Mesenchymal stem cell (in vitro differentiated cells and primary cell): Measurements from ENCODE around the gene YPEL1.

Source experiments
- DNase-seq: peaks from one replicate; pipeline ENCODE4 v3.0.0-alpha.2; 2013
- H2AFZ ChIP-seq: one replicate; pipeline ENCODE4 v1.6.1; 2013; ENCODE audit warnings: low read depth, mild to moderate bottlenecking, control low read depth, inconsistent platforms, low read length, moderate library complexity
- H2AK5ac ChIP-seq: 2 replicates; pipeline ENCODE4 v1.6.1; 2013; ENCODE audit warnings: low read length, moderate library complexity, mild to moderate bottlenecking, inconsistent platforms; ENCODE audit not compliant: severe bottlenecking
- H2BK120ac ChIP-seq: one replicate; pipeline ENCODE4 v1.6.1; 2013; ENCODE audit warnings: low read depth, mild to moderate bottlenecking, inconsistent platforms, low read length, moderate library complexity
- H2BK12ac ChIP-seq, 2 experiments: one replicate each; pipeline ENCODE4 v1.6.1; 2013; ENCODE audit warnings: inconsistent platforms in 2 of 2, low read length in 2 of 2, mild to moderate bottlenecking in 2 of 2, moderate library complexity in 2 of 2, control low read depth in 1 of 2
- H2BK15ac ChIP-seq: one replicate; pipeline ENCODE4 v1.6.1; 2013; ENCODE audit warnings: mild to moderate bottlenecking, low read depth, inconsistent platforms; ENCODE audit not compliant: poor library complexity, severe bottlenecking
- H2BK5ac ChIP-seq: 2 replicates; pipeline ENCODE4 v1.6.1; 2013; ENCODE audit warnings: low read depth, mild to moderate bottlenecking, low read length, control low read depth, inconsistent platforms; ENCODE audit not compliant: poor library complexity, severe bottlenecking
- H3K14ac ChIP-seq, 2 experiments: one replicate each; pipeline ENCODE4 v1.6.1; 2013; ENCODE audit warnings: inconsistent platforms in 2 of 2, low read length in 2 of 2, control low read depth in 1 of 2, mild to moderate bottlenecking in 1 of 2, moderate library complexity in 1 of 2
- H3K18ac ChIP-seq, 2 experiments: one replicate each; pipeline ENCODE4 v1.6.1; 2013; ENCODE audit warnings: inconsistent platforms in 2 of 2, low read length in 2 of 2, control low read depth in 1 of 2, low read depth in 1 of 2, mild to moderate bottlenecking in 1 of 2
- H3K23ac ChIP-seq, 2 experiments: one replicate each; pipeline ENCODE4 v1.6.1; 2013; ENCODE audit warnings: inconsistent platforms in 2 of 2, low read length in 2 of 2, mild to moderate bottlenecking in 2 of 2, moderate library complexity in 2 of 2, control low read depth in 1 of 2
- H3K27ac ChIP-seq: 2 replicates; pipeline ENCODE4 v1.5.1; 2013; ENCODE audit warnings: mild to moderate bottlenecking, moderate library complexity, low read length, control low read depth, inconsistent platforms; ENCODE audit not compliant: poor library complexity, severe bottlenecking
- H3K27me3 ChIP-seq, 2 experiments: 2 replicates each; pipeline versions ENCODE4 v1.6.1 to v1.7.0; 2013; ENCODE audit warnings: low read length in 2 of 2, mild to moderate bottlenecking in 2 of 2, moderate library complexity in 2 of 2, control low read depth in 1 of 2, inconsistent platforms in 1 of 2; ENCODE audit not compliant: control insufficient read depth in 1 of 2, insufficient read depth in 1 of 2
- H3K36me3 ChIP-seq, 2 experiments: 2 replicates each; pipeline versions ENCODE4 v1.6.1 to v1.7.0; 2013; ENCODE audit warnings: low read length in 2 of 2, control low read depth in 1 of 2, inconsistent platforms in 1 of 2, low read depth in 1 of 2, mild to moderate bottlenecking in 1 of 2; ENCODE audit not compliant: insufficient read depth in 2 of 2, control insufficient read depth in 1 of 2
- H3K4ac ChIP-seq, 2 experiments: one replicate each; pipeline ENCODE4 v1.6.1; 2013; ENCODE audit warnings: inconsistent platforms in 2 of 2, low read length in 2 of 2, mild to moderate bottlenecking in 2 of 2, moderate library complexity in 2 of 2, control low read depth in 1 of 2, low read depth in 1 of 2
- H3K4me1 ChIP-seq: 2 replicates; pipeline ENCODE4 v1.6.1; 2013; ENCODE audit warnings: low read depth, low read length, control low read depth; ENCODE audit not compliant: control insufficient read depth, insufficient read depth
- H3K4me2 ChIP-seq: 2 replicates; pipeline ENCODE4 v1.6.1; 2013; ENCODE audit warnings: low read length, mild to moderate bottlenecking, inconsistent platforms; ENCODE audit not compliant: poor library complexity, severe bottlenecking
- H3K4me3 ChIP-seq, 2 experiments: 2 replicates each; pipeline versions ENCODE4 v1.5.1 to v1.7.0; 2013; ENCODE audit warnings: low read length in 2 of 2, mild to moderate bottlenecking in 2 of 2, control low read depth in 1 of 2, low read depth in 1 of 2; ENCODE audit not compliant: insufficient read depth in 1 of 2
- H3K79me1 ChIP-seq: replicated peaks from 2 replicates; pipeline ENCODE4 v1.6.1; 2013; ENCODE audit warnings: mild to moderate bottlenecking, control low read depth, low read length, inconsistent platforms; ENCODE audit not compliant: poor library complexity, severe bottlenecking
- H3K9ac ChIP-seq: 2 replicates; pipeline ENCODE4 v1.7.0; 2013; ENCODE audit warnings: mild to moderate bottlenecking, low read length, moderate library complexity
- H3K9me3 ChIP-seq: 2 replicates; pipeline ENCODE4 v1.7.0; 2013; ENCODE audit warnings: mild to moderate bottlenecking, low read length; ENCODE audit not compliant: control insufficient read depth
- H4K8ac ChIP-seq: one replicate; pipeline ENCODE4 v1.6.1; 2013; ENCODE audit warnings: inconsistent platforms, mild to moderate bottlenecking, low read length, moderate library complexity
- H4K91ac ChIP-seq: one replicate; pipeline ENCODE4 v1.6.1; 2013; ENCODE audit warnings: mild to moderate bottlenecking, low read length, inconsistent platforms
- WGBS: methylation state at CpG from one replicate; pipeline ENCODE4 v1.1.7; 2013; ENCODE audit warnings: mixed read lengths; 5-methylcytosine and 5-hydroxymethylcytosine counted together

Gene YPEL1

GRCh38 chr22:21736084-21736642 lies 569 bp upstream of the YPEL1 start:
- 5% methylated on average over 48 of the region's 65 CpGs for WGBS
- H3K27me3 ChIP-seq: peaks cover 33 to 38% of the 10 kb centered on the region in 2 experiments
- peak overlapping the region in 1 of 2 experiments; percentile 78 for H2BK12ac ChIP-seq
- no peak overlapping the region for H3K27ac ChIP-seq
- H3K9me3 ChIP-seq: no peaks in the 10 kb centered on the region
- no peak overlapping the region for H2AK5ac ChIP-seq
- H3K4me3 ChIP-seq: peak overlapping the region; percentile 73 to 75
- H3K4me2 ChIP-seq: peak overlapping the region; percentile 91
- DNase-seq: no peak
- H2BK15ac ChIP-seq: peak overlapping the region; percentile 83
- peak overlapping the region in 1 of 2 experiments; percentile 73 for H3K18ac ChIP-seq
- peak overlapping the region in 1 of 2 experiments; percentile 6 for H3K23ac ChIP-seq
- no peaks in the 10 kb centered on the region for H3K36me3 ChIP-seq
- no peaks in the 10 kb centered on the region for H3K79me1 ChIP-seq
- H2AFZ ChIP-seq: peak overlapping the region; percentile 98
- no peak overlapping the region for H2BK120ac ChIP-seq
- H2BK5ac ChIP-seq: no peak overlapping the region
- H3K14ac ChIP-seq: peak overlapping the region in 1 of 2 experiments; percentile 3
- H3K4ac ChIP-seq: no peak overlapping the region
- no peak overlapping the region for H3K9ac ChIP-seq
- no peak overlapping the region for H4K91ac ChIP-seq
- no peak overlapping the region for H4K8ac ChIP-seq
- peaks cover 10% of the 10 kb centered on the region for H3K4me1 ChIP-seq

DNA sequence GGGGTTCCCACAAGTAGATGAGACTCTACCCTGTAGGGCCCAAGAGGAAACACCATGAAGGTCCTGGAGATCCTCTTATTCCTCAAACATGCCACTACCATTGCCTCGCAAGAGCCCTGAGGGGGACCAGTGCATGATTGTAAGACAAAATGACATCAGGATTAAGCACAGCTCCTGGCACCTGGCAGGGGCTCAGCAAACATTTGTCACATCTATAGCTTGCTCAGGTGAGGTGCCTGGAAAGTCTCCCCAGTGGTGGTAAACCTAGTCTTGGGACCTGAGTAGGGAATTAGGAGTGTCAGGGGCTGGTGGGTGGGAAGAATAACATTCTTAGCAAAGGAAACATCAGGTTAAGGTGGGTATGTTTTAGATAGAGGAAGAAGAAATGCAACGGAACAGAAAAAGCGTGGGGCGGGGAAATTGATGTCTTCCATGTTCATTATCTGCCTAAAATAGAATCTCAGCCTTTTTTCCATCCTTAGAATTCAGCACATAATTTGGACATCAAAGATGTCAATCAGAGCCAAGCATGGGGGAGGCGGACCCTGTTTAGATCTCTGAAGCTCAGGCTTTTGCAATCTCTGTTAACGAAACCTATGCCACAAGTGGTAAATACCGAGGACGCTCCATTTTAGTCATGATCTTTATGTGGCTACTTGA lies 924 bp downstream of the YPEL1 start:
- no peak overlapping the region for H3K23ac ChIP-seq
- no peak overlapping the region for H3K14ac ChIP-seq
- 49% methylated on average over 8 of the region's 8 CpGs for WGBS
- no peak for DNase-seq
- no peak overlapping the region for H4K8ac ChIP-seq
- H3K18ac ChIP-seq: no peak overlapping the region
- no peak overlapping the region for H2BK120ac ChIP-seq
- peak overlapping the region in 1 of 2 experiments; percentile 77 for H3K4me3 ChIP-seq
- peaks cover 10% of the 10 kb centered on the region for H3K4me1 ChIP-seq
- peak overlapping the region; percentile 56 for H3K9ac ChIP-seq
- H3K9me3 ChIP-seq: no peaks in the 10 kb centered on the region
- H3K79me1 ChIP-seq: no peaks in the 10 kb centered on the region
- peak overlapping the region; percentile 95 for H3K4me2 ChIP-seq
- H2BK5ac ChIP-seq: no peak overlapping the region
- H3K27me3 ChIP-seq: peaks cover 24 to 36% of the 10 kb centered on the region in 2 experiments
- H2AK5ac ChIP-seq: no peak overlapping the region
- no peak overlapping the region for H3K4ac ChIP-seq
- no peak overlapping the region for H2BK15ac ChIP-seq
- H2BK12ac ChIP-seq: no peak overlapping the region
- no peak overlapping the region for H3K27ac ChIP-seq
- no peaks in the 10 kb centered on the region for H3K36me3 ChIP-seq
- no peak overlapping the region for H2AFZ ChIP-seq
- H4K91ac ChIP-seq: no peak overlapping the region

DNA sequence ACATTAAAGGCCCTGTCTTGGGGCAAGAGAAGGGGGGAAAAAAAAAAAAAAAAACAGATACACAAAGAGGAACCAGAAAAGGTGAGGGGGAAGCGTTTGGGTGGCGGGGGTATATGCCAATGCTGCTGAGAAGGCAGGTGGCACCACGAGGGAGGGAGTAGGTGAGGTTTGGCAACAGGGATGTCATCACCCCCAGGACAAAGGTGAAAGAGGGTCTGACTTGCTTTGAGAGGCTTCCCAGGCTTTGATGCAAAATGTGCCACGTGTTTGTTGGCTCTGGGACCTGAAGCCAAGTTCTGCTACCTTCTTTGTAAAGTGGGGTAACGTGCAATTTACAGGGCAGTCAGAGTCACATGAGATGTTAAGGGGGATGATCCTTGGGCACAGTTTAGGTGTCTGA lies 4.1 kb downstream of the YPEL1 start:
- Histone ChIP-seq H4K91ac (no peak overlapping the region), H3K36me3 (no peaks in the 10 kb centered on the region), H3K9me3 (no peaks in the 10 kb centered on the region), H3K4me3 (no peak overlapping the region), H3K27ac (no peak overlapping the region), H3K27me3 (peaks cover 29 to 49% of the 10 kb centered on the region in 2 experiments), H2BK120ac (no peak overlapping the region), H3K4me2 (no peak overlapping the region), H2BK12ac (no peak overlapping the region), H3K9ac (no peak overlapping the region), H3K18ac (no peak overlapping the region), H3K14ac (no peak overlapping the region), H2BK15ac (no peak overlapping the region), H2AK5ac (no peak overlapping the region), H3K79me1 (no peaks in the 10 kb centered on the region), H3K4me1 (peaks cover 6% of the 10 kb centered on the region), H2AFZ (no peak overlapping the region), H3K23ac (no peak overlapping the region), H4K8ac (no peak overlapping the region), H2BK5ac (no peak overlapping the region), H3K4ac (no peak overlapping the region)
- 76% methylated on average over 5 of the region's 5 CpGs for WGBS
- DNase-seq: no peak

DNA sequence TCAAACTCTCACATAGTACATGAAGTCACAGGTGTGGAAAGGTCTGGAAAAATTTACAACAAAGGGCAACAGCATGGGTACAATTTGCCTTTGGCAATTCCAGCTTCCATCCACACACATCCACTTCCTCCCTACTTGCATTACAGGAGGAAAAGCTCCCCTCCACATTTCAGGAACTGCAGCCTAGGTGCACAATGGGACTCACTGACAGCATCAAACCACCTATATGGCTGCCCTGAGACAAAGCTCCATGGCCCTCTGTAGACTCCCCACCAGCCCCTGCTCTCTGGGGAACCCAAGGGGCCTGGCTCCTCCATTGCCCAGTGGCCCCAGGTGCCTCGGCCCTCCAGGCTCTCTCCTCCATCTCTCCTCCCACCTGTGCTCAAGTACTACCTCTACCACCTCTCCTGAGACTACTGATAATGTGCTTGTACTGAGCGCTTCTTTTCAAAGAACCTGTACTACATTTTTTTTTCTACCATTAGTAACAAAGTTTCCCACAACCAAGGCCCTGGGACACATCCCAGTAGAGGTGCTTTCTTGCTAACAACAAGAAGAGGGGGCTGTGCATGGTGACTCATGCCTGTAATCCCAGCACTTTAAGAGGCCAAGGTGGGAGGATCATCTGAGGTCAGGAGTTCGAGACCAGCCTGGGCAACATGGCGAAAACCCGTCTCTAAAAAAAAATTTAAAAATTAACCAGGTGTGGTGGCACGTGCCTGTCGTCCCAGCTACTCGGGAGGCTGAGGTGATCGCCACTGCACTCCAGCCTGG lies 4.9 kb downstream of the YPEL1 start:
- Histone ChIP-seq H3K4me3 (no peak overlapping the region), H3K9me3 (no peaks in the 10 kb centered on the region), H3K9ac (no peak overlapping the region), H3K36me3 (no peaks in the 10 kb centered on the region), H3K79me1 (no peaks in the 10 kb centered on the region), H2AK5ac (no peak overlapping the region), H3K27me3 (peaks cover 34 to 56% of the 10 kb centered on the region in 2 experiments), H4K91ac (no peak overlapping the region), H3K23ac (no peak overlapping the region), H2BK12ac (no peak overlapping the region), H3K4ac (no peak overlapping the region), H3K18ac (no peak overlapping the region), H2BK15ac (no peak overlapping the region), H2BK120ac (no peak overlapping the region), H2AFZ (no peak overlapping the region), H3K27ac (no peak overlapping the region), H4K8ac (no peak overlapping the region), H3K4me1 (peaks cover 7% of the 10 kb centered on the region), H3K14ac (no peak overlapping the region), H3K4me2 (no peak overlapping the region), H2BK5ac (no peak overlapping the region)
- no peak for DNase-seq
- WGBS: 85% methylated on average over 9 of the region's 9 CpGs
